NCI-H524 treated with DMSO at 0.1 percent for 48 hours (cell line): Measurements from ENCODE around the gene DNMT1.

ENCODE experiments used
- DNase-seq: peaks from one replicate; lab custom pipeline; 2025; lab: John Stamatoyannopoulos, UW

DNMT1 gene

GRCh38 chr19:10113592-10113963, 81.2 kb downstream of the DNMT1 start:
- DNase-seq, result no peak

- DNase-seq, result no peak
Measured at GRCh38 chr19:10112895-10113591, 81.7 kb downstream of the DNMT1 start.

GRCh38 chr19:10112037-10112761, 82.6 kb downstream of the DNMT1 start:
- no peak for DNase-seq

- no peak for DNase-seq
Measured at GRCh38 chr19:10111405-10111811, 83.3 kb downstream of the DNMT1 start, which contains the start of gene P2RY11. Gene P2RY11, plus strand, starts transcription at chr19:10111693. Its CDS starts 29 bp downstream, at chr19:10111722.

- no peak for DNase-seq
Measured at GRCh38 chr19:10110972-10111317, 83.8 kb downstream of the DNMT1 start.

- DNase-seq, result no peak
Measured at GRCh38 chr19:10110076-10110971, 84.4 kb downstream of the DNMT1 start.

GRCh38 chr19:10109528-10109927, 85.2 kb downstream of the DNMT1 start:
- DNase-seq, result no peak

GRCh38 chr19:10107817-10108367, 86.9 kb downstream of the DNMT1 start:
- no peak for DNase-seq

GRCh38 chr19:10107254-10107653, 87.5 kb downstream of the DNMT1 start:
- no peak for DNase-seq

- peak; percentile 89 for DNase-seq
Measured at GRCh38 chr19:10106100-10106936, 88.4 kb downstream of the DNMT1 start, which contains the start of gene PPAN. Gene PPAN, plus strand, starts transcription at chr19:10106362. Its CDS starts 33 bp downstream, at chr19:10106395.

GRCh38 chr19:10105509-10106099, 89.1 kb downstream of the DNMT1 start:
- no peak for DNase-seq

GRCh38 chr19:10104665-10105508, 89.9 kb downstream of the DNMT1 start:
- no peak for DNase-seq

GRCh38 chr19:10104130-10104513, 90.6 kb downstream of the DNMT1 start:
- no peak for DNase-seq

- DNase-seq, result no peak
Measured at GRCh38 chr19:10102787-10103236, 91.9 kb downstream of the DNMT1 start.

GRCh38 chr19:10100163-10100785, 94.5 kb downstream of the DNMT1 start:
- DNase-seq, result no peak

- no peak for DNase-seq
Measured at GRCh38 chr19:10096615-10096963, 98.2 kb downstream of the DNMT1 start.

- peak; percentile 36 for DNase-seq
Measured at GRCh38 chr19:10095948-10096614, 98.7 kb downstream of the DNMT1 start.

GRCh38 chr19:10095622-10095947, 99.2 kb downstream of the DNMT1 start:
- no peak for DNase-seq
